NCI-H510A treated with DMSO at 0.1 percent for 48 hours (cell line): Measurements from ENCODE around the gene NLRC5.
"Not testable (repeated sequence)": the region's sequence is repeated elsewhere in the genome, so short reads cannot be mapped to it uniquely, and the experiment has no call there.

Source experiments
- DNase-seq: peaks from one replicate; lab custom pipeline; 2025; lab: John Stamatoyannopoulos, UW

The NLRC5 gene

GRCh38 chr16:56964243-56965148 lies 24.9 kb upstream of the NLRC5 start:
- DNase-seq: peak; percentile 6

- no peak for DNase-seq
Measured at GRCh38 chr16:56965149-56966092, 23.9 kb upstream of the NLRC5 start.

GRCh38 chr16:56966093-56966475 lies 23.3 kb upstream of the NLRC5 start:
- no peak for DNase-seq

- DNase-seq: no peak
Measured at GRCh38 chr16:56967733-56968132, 21.6 kb upstream of the NLRC5 start.

DNA sequence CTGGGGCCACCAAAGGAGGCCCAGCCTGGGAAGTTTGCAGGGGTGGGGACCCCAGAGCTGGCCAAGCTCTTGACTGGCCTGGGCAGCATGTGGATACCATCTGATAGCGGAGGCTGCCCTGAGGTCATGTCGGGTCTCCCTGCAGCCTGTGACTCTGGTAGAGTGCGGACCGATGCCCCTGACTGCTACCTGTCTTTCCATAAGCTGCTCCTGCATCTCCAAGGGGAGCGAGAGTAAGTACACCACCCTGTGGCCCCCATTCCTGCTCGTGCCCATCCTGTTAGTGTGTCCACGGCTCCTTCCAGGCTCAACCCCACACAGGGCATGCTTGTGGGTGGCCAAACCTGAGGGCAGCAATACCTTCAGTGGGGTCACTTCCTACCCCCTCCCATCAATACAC lies 19.6 kb upstream of the NLRC5 start:
- DNase-seq: no peak

DNA sequence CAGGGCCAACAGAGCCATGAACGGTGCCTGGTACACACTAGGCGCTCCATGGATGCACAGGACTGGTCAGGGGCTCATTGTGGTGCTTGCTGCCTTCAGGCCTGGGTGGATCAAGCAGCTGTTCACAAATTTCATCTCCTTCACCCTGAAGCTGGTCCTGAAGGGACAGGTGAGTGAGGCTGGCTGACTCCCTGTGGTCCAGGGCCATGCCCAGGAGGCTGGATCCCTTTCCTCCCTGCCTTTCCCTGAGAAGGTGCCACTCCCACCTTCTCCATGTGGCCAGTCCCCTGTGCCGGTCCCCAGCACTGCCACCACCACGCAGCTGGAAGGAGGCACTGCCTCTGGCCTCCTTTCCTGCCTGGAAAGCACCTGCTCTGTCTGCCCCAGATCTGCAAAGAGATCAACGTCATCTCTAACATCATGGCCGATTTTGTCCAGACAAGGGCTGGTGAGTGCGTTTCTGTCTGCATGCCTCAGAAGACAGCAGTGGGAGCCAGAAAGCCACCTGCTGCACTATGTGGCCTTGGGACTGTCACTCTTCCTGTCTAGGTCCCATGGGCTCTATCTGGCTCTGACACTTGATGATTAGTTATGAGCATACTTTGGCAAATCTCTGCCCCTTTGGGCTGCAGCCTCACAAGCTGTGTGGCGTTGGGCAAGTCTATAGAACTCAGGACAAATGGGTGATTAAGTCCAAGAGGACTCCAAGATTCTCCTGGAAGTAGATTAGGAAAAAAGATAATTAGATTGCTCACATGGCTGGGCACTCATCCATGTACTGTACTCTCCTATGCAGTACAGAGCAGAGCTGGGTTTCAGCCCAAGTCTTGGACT lies 18.2 kb upstream of the NLRC5 start:
- DNase-seq: no peak

DNA sequence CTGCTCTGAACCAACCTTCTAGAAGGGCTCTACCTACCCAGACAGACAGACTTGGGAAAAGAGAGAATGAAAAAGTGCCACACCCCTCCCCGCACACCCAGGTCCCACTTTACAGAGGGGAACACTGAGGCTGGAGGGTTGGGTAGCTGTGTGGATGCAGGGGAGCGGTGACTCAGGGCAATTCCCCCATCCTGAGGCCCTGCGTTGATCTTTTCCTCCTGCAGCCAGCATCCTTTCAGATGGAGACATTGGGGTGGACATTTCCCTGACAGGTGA lies 17.7 kb upstream of the NLRC5 start:
- DNase-seq: no peak

GRCh38 chr16:56972403-56973293 lies 16.7 kb upstream of the NLRC5 start:
- DNase-seq: no peak

DNA sequence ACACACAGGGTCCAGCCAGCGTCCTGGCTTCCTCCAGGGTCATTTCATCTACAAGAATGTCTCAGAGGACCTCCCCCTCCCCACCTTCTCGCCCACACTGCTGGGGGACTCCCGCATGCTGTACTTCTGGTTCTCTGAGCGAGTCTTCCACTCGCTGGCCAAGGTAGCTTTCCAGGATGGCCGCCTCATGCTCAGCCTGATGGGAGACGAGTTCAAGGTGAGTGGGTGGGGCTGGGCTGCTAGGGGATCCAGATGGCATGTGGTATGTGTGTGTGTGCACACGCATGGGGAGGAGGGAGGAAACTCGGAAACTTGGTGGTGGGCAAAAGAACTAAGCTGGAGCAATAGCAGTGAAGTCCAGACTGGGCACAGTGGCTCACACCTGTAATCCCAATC lies 16.1 kb upstream of the NLRC5 start:
- DNase-seq: no peak

GRCh38 chr16:56973899-56974298 lies 15.5 kb upstream of the NLRC5 start:
- not testable (repeated sequence) for DNase-seq

- no peak for DNase-seq
Measured at GRCh38 chr16:56974549-56975300, 14.6 kb upstream of the NLRC5 start.

- no peak for DNase-seq
Measured at GRCh38 chr16:56975714-56976113, 13.6 kb upstream of the NLRC5 start.

- no peak for DNase-seq
Measured at GRCh38 chr16:56977216-56977615, 12.1 kb upstream of the NLRC5 start.

DNA sequence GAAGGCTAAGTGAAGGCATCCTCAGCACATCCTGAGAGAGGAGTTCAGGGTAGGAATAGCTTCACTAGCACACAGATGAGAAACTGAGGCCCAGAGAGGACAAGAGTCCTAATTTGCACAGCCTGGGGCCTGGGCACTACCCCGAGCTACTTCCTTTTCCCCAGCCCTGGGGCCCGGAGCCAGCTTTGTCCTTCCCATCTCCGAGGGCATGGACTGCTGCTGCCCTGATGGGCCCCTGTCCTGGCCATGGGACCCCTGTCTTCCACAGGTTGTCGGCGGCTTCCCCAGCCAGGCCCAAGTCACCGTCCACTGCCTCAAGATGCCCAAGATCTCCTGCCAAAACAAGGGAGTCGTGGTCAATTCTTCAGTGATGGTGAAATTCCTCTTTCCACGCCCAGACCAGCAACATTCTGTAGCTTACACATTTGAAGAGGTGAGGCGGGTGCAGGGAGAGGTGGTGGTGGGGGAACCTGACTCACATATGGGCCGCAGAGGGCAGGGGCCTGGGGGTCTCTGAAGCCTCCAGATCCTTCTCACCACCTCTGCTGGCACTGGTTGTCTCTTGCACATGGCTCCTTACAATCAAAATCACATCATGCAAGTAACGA lies 11.4 kb upstream of the NLRC5 start:
- no peak for DNase-seq

DNA sequence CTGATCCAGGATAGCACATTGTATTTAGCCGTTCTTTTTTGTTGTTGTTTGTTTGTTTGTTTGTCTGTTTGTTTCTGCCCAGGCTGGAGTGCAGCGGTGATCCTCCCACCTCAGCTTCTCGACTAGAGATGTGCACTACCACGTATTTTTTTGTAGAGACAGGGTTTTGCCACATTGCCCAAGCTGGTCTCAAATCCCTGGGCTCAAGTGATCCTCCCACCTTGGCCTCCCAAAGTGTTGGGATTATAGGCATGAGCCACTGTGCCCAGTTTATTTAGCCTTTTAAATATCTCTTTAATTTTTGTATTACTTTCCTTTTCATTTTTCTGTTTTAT lies 9.2 kb upstream of the NLRC5 start:
- DNase-seq: no peak

DNA sequence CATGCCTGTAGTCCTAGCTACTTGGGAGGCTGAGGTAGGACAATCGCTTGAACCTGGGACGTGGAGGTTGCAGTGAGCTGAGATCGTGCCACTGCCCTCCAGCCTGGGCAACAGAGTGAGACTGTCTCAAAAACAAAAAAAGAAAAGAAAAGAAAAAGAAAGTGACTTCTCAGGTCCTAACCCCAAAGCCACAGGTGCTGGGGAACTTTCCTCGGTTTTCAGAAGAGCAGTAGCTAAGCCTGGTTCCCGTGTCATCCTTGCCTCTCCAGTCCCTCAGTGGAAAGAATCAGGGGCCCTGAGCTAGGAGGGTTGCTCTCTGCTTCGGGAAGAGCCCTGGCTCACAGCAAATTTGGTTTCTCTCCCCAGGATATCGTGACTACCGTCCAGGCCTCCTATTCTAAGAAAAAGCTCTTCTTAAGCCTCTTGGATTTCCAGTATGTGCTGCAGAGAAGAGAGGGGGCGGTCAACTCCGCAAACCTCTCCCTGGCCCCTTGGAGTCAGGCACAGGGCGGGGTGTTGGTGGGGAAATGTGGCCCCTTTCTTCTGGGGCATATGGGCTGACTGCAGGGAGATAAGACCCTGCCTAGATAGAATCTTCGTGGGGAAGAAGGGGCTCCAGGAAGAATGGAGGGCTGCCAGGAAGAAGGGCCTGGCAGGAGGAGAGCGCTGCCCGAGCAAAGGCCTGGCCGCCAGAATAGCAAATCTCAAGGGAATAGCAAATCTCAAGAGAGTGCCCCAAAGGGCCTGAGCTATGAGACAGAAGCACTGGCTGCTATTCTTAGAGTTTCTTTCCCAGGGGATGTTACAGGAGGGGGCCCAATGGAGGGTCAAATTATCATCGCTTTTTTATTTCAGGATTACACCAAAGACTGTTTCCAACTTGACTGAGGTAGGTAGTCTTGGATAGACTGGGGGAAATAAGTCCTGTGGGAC lies 8.3 kb upstream of the NLRC5 start:
- DNase-seq: no peak

GRCh38 chr16:56981729-56982271 lies 7.6 kb upstream of the NLRC5 start:
- no peak for DNase-seq

DNA sequence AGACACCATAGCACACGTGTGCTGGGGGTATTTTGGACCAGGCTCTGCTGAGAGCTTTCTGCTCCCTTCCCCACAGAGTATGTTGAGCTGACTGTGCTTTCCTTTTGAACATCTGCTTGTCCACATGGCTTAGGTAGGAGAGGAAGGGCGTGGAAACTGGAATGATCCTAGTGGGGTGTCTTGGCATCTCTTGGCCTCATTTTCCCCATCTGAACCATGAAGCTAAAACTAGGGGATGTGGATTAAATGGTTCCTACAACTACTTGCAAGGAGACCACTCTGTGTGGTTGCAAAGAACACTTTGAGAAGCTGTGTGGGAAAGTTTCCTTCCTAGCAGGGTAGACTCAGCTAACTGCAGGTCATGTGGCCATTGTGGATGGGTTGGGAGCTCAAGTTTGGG lies 6.7 kb upstream of the NLRC5 start:
- no peak for DNase-seq
